Endodermal cell (in vitro differentiated cells): ENCODE measurements around the gene GSX2. TPM values are rescaled to one million over a fixed set of nuclear protein-coding genes. Genes with fewer than 3 reads are reported as not detected.
A peak's percentile ranks its signal among the peaks of the same experiment; 100 is the strongest.

Experiments used
- DNase-seq: peaks from one replicate; pipeline ENCODE4 v3.0.0-alpha.2; 2017
- H3K27ac ChIP-seq: 2 replicates; pipeline ENCODE4 v1.5.1; 2013; ENCODE audit warnings: mild to moderate bottlenecking, low read depth, low read length, moderate library complexity
- H3K27me3 ChIP-seq: 2 replicates; pipeline ENCODE4 v1.6.1; 2013; ENCODE audit warnings: mild to moderate bottlenecking, low read length, moderate library complexity; ENCODE audit not compliant: insufficient read depth, control insufficient read depth, poor library complexity, severe bottlenecking
- H3K36me3 ChIP-seq: 2 replicates; pipeline ENCODE4 v1.7.0; 2013; ENCODE audit warnings: mild to moderate bottlenecking, low read length, moderate library complexity; ENCODE audit not compliant: control insufficient read depth, insufficient read depth
- H3K4me1 ChIP-seq: one replicate; pipeline ENCODE4 v1.7.0; 2013; ENCODE audit warnings: low read length; ENCODE audit not compliant: control insufficient read depth, insufficient read depth
- H3K4me3 ChIP-seq: 2 replicates; pipeline ENCODE4 v1.5.1; 2013; ENCODE audit warnings: mild to moderate bottlenecking, low read length, moderate library complexity
- H3K9ac ChIP-seq: 2 replicates; pipeline ENCODE4 v1.6.1; 2013; ENCODE audit warnings: mild to moderate bottlenecking, low read length, moderate library complexity; ENCODE audit not compliant: poor library complexity, severe bottlenecking; ENCODE audit errors: extremely low read depth
- H3K9me3 ChIP-seq: 2 replicates; pipeline ENCODE4 v1.6.1; 2013; ENCODE audit warnings: mild to moderate bottlenecking, low read length, moderate library complexity; ENCODE audit not compliant: control insufficient read depth
- H3K27ac Mint-ChIP-seq: 2 replicates; pipeline ENCODE4 v1.8.0; 2020; ENCODE audit warnings: mixed read lengths
- H3K27me3 Mint-ChIP-seq: 2 replicates; pipeline ENCODE4 v1.8.0; 2021; ENCODE audit warnings: mild to moderate bottlenecking, mixed read lengths; ENCODE audit not compliant: insufficient read depth
- H3K36me3 Mint-ChIP-seq: 2 replicates; pipeline ENCODE4 v1.8.0; 2020; ENCODE audit warnings: low read depth, mixed read lengths
- H3K4me1 Mint-ChIP-seq: 2 replicates; pipeline ENCODE4 v1.8.0; 2020; ENCODE audit warnings: mixed read lengths
- H3K4me3 Mint-ChIP-seq: 2 replicates; pipeline ENCODE4 v1.8.0; 2020; ENCODE audit warnings: mild to moderate bottlenecking, moderate library complexity, mixed read lengths
- H3K9me3 Mint-ChIP-seq: 2 replicates; pipeline ENCODE4 v1.8.0; 2020; ENCODE audit warnings: mild to moderate bottlenecking, mixed read lengths
- WGBS, 2 experiments: methylation state at CpG; one replicate each; pipeline versions ENCODE4 v1.1.5 to v1.1.7; 2013; ENCODE audit warnings: missing lambda C conversion rate in 2 of 2, mixed read lengths in 1 of 2; ENCODE audit not compliant: insufficient coverage in 1 of 2, insufficient read length in 1 of 2; 5-methylcytosine and 5-hydroxymethylcytosine counted together
- total RNA-seq, 2 donors: library from RNA; stranded (reverse); fragmentation: NEBNext Ultra II Directional in 1 of 2; extraction: Animal tissue kit (Norgen Biotek cat#: 25700) in 1 of 2; gene quantifications; 2 replicates in 1 of 2; 3 replicates in 1 of 2; pipeline ENCODE4 v1.2.1, GENCODE V29; 2021
- TF ChIP-seq, protein P1 (sequence below): fragments of 200-600 bp; sonication (generic); conservative IDR thresholded peaks from 2 replicates; pipeline ENCODE4 v1.5.0; 2021; ENCODE audit warnings: antibody characterized with exemption, mild to moderate bottlenecking

The GSX2 gene
- total RNA-seq, 2 donors from 2014 or later: not detected

DNA sequence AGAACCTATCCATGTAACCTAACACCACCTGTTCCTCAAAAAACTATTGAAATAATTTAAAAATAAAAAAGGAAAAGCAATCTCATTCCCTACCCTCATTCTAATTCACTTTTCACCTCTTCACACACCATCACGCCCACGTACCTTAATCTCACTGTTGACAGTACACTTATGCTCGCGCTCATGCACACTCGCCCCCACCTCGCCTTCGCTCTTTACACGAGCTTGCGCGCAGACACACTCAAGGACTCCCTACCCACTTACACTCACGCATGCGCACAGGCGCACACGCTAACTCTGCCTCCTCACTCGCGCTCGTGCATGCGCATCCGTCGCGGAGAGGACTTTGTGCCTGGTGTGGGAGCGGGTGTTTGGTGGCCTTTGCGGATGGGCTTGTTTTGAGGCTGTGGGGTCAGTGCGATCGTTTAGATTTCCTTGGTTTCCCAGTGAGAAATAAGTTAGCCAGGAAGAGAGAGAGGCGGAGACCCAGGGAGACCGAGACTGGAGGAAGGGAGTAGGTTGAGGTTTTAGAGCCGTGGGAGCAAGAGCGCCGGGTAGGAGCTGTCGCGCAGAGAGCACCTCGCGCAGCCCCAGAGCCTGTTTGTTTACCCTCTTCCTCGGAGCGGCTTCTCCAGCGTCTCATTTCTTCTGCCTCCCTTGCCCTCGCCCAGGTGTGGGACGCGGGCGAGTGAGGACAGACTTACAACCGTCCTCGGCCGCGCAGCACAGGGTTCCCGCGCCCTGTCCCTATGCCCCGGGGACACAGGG lies 8.1 kb upstream of the GSX2 start:
- H3K27me3 Mint-ChIP-seq: peaks cover 92% of the 10 kb centered on the region
- H3K9ac ChIP-seq: no peak overlapping the region
- H3K27ac Mint-ChIP-seq: no peak overlapping the region

GRCh38 chr4:54092405-54093323 lies 7.3 kb upstream of the GSX2 start:
- TF ChIP-seq, protein P1, sequence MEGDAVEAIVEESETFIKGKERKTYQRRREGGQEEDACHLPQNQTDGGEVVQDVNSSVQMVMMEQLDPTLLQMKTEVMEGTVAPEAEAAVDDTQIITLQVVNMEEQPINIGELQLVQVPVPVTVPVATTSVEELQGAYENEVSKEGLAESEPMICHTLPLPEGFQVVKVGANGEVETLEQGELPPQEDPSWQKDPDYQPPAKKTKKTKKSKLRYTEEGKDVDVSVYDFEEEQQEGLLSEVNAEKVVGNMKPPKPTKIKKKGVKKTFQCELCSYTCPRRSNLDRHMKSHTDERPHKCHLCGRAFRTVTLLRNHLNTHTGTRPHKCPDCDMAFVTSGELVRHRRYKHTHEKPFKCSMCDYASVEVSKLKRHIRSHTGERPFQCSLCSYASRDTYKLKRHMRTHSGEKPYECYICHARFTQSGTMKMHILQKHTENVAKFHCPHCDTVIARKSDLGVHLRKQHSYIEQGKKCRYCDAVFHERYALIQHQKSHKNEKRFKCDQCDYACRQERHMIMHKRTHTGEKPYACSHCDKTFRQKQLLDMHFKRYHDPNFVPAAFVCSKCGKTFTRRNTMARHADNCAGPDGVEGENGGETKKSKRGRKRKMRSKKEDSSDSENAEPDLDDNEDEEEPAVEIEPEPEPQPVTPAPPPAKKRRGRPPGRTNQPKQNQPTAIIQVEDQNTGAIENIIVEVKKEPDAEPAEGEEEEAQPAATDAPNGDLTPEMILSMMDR: no peak
- Mint-ChIP-seq H3K27me3 (peaks cover 93% of the 10 kb centered on the region), H3K36me3 (no peaks in the 10 kb centered on the region), H3K27ac (no peak overlapping the region), H3K9me3 (no peaks in the 10 kb centered on the region), H3K4me3 (peak overlapping the region; percentile 60), H3K4me1 (peaks cover 42% of the 10 kb centered on the region)
- Histone ChIP-seq H3K36me3 (no peaks in the 10 kb centered on the region), H3K27ac (no peak overlapping the region), H3K4me1 (peaks cover 7% of the 10 kb centered on the region), H3K9me3 (no peaks in the 10 kb centered on the region), H3K9ac (no peak overlapping the region), H3K27me3 (peaks cover 87% of the 10 kb centered on the region), H3K4me3 (peak overlapping the region; percentile 87)
- no peak for DNase-seq
- WGBS, 2 experiments: 21 to 26% methylated on average over 9 to 13 of the region's 13 CpGs

More for the DNA sequence above, 8.1 kb upstream of the GSX2 start:
- no peaks in the 10 kb centered on the region for H3K9me3 ChIP-seq
- Mint-ChIP-seq H3K9me3 (no peaks in the 10 kb centered on the region), H3K4me1 (peaks cover 42% of the 10 kb centered on the region), H3K4me3 (peak overlapping the region; percentile 60), H3K36me3 (no peaks in the 10 kb centered on the region)
- peaks cover 85% of the 10 kb centered on the region for H3K27me3 ChIP-seq
- DNase-seq: peak; percentile 64
- peaks cover 7% of the 10 kb centered on the region for H3K4me1 ChIP-seq
- WGBS, 2 experiments: 0 to 2% methylated on average over 6 to 48 of the region's 48 CpGs
- no peak overlapping the region for H3K27ac ChIP-seq
- no peaks in the 10 kb centered on the region for H3K36me3 ChIP-seq
- TF ChIP-seq, protein P1: no peak
- H3K4me3 ChIP-seq: peak overlapping the region; percentile 87

DNA sequence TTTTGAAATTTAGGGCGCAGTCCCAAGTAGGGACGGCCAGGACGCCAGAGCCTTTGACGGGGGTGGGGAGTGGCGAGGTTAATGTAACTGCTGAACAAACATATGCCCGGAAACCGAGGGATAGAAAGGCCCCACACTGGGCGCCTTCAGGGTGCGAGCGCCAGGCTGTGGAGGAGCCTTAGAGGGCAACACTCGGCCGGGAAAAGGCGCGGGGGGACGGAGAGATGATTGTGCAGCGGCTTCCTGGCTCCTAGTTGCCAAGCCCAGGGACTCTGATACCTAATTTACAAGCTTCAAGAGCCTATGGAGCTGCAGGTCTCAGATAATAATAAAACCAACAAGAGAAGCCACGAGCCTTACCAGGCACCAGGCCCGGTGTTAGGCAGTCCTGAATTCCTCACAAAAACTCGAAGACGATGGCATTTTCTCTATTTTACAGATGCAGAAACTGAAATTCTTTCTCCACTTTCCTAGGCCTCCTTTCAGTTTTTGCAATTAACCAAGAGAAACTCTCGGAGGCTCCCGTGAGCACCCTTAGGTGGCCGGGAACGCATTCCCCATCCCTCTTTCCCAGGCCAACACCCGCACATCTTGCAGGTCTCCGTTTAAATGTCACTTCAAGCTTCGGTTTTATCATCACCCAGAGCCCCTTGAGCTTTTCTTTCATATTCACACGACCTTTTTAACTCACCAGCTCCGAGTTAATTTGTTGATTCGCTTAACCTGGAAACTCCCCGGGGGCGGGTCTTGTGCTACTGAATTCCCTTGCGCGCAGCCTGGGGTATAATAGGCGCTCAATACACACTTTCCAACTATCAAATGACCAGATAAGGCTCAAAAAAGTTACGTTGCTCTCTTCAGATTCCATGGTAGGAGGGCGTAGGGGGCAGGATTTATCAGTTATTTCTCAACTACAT lies 6.4 kb upstream of the GSX2 start:
- Mint-ChIP-seq H3K27ac (no peak overlapping the region), H3K4me3 (peak overlapping the region; percentile 32), H3K4me1 (peaks cover 42% of the 10 kb centered on the region), H3K27me3 (peaks cover 93% of the 10 kb centered on the region), H3K9me3 (no peaks in the 10 kb centered on the region), H3K36me3 (no peaks in the 10 kb centered on the region)
- Histone ChIP-seq H3K36me3 (no peaks in the 10 kb centered on the region), H3K27ac (no peak overlapping the region), H3K27me3 (peaks cover 88% of the 10 kb centered on the region), H3K4me1 (peaks cover 7% of the 10 kb centered on the region), H3K9ac (no peak overlapping the region), H3K9me3 (no peaks in the 10 kb centered on the region), H3K4me3 (no peak overlapping the region)
- 6 to 8% methylated on average over 27 to 37 of the region's 37 CpGs for WGBS, 2 experiments
- DNase-seq: peak; percentile 78
- TF ChIP-seq, protein P1: no peak
